Thyroid gland (tissue), 4 donors: ENCODE data around the gene GRIA4.

Source experiments
- CTCF ChIP-seq, 6 experiments: fragments of 200-600 bp in 3 of 6; fragments of 450-650 bp in 3 of 6; sonication (generic) in 3 of 6; IDR thresholded peaks; one replicate each; pipeline ENCODE4 v1.5.1; 2016 to 2019; ENCODE audit warnings: antibody characterized with exemption in 6 of 6, mild to moderate bottlenecking in 2 of 6, inconsistent platforms in 1 of 6, moderate library complexity in 1 of 6
- POLR2A ChIP-seq, 2 donors: fragments of 450-650 bp; IDR thresholded peaks; one replicate each; pipeline ENCODE4 v1.6.1; 2017; ENCODE audit warnings: antibody characterized with exemption in 2 of 2, mild to moderate bottlenecking in 2 of 2, moderate library complexity in 1 of 2

- no peak for TF ChIP-seq POLR2A (IDR thresholded peaks at IDR 0.05)
- TF ChIP-seq CTCF (IDR thresholded peaks at IDR 0.05), result no peak
Measured at GRCh38 chr11:105700271-105700670, 90.4 kb downstream of the GRIA4 start.
